Activated CD8-positive, alpha-beta T cell treated with anti-CD3 and anti-CD28 coated beads for 36 hours (primary cell): Measurements from ENCODE around the gene ZCCHC13. TPM values are rescaled to one million over a fixed set of nuclear protein-coding genes. Genes with fewer than 3 reads are reported as not detected.

Experiments
- ATAC-seq: fragments of 200-7000 bp; cut with Tn5 transposase; one replicate; pipeline ENCODE4 v1.10.0; 2021; ENCODE audit warnings: mild to moderate bottlenecking, moderate library complexity
- CTCF ChIA-PET: fragments of 350-600 bp; sonication (Branson Sonifier 250); formaldehyde crosslinking; loops from one replicate; lab custom pipeline; 2021; ENCODE audit warnings: antibody characterized with exemption; lab: Charles Lee
- POLR2A ChIA-PET: fragments of 350-600 bp; sonication (Branson Sonifier 250); formaldehyde crosslinking; loops from one replicate; lab custom pipeline; 2021; ENCODE audit warnings: antibody characterized with exemption; lab: Charles Lee
- DNase-seq: peaks from one replicate; pipeline ENCODE4 v3.0.0-alpha.2; 2020
- H3K27ac Mint-ChIP-seq: one replicate; pipeline ENCODE4 v1.8.0; 2021; ENCODE audit warnings: mild to moderate bottlenecking, mixed read lengths
- H3K27me3 Mint-ChIP-seq: one replicate; pipeline ENCODE4 v1.8.0; 2021; ENCODE audit warnings: mixed read lengths
- H3K36me3 Mint-ChIP-seq: one replicate; pipeline ENCODE4 v1.8.0; 2021; ENCODE audit warnings: low read depth, mixed read lengths
- H3K4me1 Mint-ChIP-seq: one replicate; pipeline ENCODE4 v1.8.0; 2021; ENCODE audit warnings: low read depth, mixed read lengths
- H3K4me3 Mint-ChIP-seq: one replicate; pipeline ENCODE4 v1.8.0; 2021; ENCODE audit warnings: mild to moderate bottlenecking, moderate library complexity, mixed read lengths
- H3K9me3 Mint-ChIP-seq: one replicate; pipeline ENCODE4 v1.8.0; 2021; ENCODE audit warnings: mixed read lengths
- intact Hi-C: fragments of 100-400 bp; cut with micrococcal nuclease; formaldehyde crosslinking; loops from one replicate; pipeline ENCODE4 v1.10.0; 2022
- total RNA-seq, 2 experiments: library from RNA; stranded (reverse); gene quantifications; one replicate each; pipeline ENCODE4 v1.2.3, GENCODE V29; 2021
- TF ChIP-seq, protein P1 (sequence below): fragments of 200-600 bp; IDR thresholded peaks from one replicate; pipeline ENCODE4 v1.8.0; 2022; ENCODE audit warnings: antibody characterized with exemption, mild to moderate bottlenecking

ZCCHC13 gene
- total RNA-seq, 2 experiments from 2014 or later = not detected

DNA sequence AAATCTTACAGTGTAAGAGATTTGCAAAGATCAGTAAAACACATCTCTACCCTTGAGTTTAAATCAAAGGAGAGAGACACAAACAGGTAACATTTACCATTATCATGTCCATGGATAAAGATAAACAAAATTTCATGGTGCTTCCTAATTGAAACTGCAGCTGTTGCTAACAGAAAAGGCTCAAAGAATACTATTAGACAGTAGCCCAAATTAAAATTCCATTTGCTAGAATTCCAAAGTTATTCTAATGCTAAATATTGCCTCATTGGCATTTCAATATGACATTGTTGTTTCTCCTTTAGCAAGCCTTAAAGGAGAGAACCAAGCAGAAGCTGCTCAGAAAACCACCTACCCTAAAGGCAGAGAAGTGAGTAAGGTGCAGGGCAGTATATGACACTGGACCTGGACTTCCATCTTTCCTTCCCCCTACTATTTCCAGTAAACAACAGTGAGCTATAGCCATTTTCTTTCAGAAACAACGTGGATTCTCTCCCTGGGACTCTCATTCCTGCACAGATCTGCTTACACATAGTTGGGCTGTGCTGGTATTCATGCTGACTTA, 19.5 kb upstream of the ZCCHC13 start:
- H3K4me3 Mint-ChIP-seq = no peak overlapping the region
- TF ChIP-seq, protein P1, sequence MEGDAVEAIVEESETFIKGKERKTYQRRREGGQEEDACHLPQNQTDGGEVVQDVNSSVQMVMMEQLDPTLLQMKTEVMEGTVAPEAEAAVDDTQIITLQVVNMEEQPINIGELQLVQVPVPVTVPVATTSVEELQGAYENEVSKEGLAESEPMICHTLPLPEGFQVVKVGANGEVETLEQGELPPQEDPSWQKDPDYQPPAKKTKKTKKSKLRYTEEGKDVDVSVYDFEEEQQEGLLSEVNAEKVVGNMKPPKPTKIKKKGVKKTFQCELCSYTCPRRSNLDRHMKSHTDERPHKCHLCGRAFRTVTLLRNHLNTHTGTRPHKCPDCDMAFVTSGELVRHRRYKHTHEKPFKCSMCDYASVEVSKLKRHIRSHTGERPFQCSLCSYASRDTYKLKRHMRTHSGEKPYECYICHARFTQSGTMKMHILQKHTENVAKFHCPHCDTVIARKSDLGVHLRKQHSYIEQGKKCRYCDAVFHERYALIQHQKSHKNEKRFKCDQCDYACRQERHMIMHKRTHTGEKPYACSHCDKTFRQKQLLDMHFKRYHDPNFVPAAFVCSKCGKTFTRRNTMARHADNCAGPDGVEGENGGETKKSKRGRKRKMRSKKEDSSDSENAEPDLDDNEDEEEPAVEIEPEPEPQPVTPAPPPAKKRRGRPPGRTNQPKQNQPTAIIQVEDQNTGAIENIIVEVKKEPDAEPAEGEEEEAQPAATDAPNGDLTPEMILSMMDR = no peak
- no peaks in the 10 kb centered on the region for H3K27me3 Mint-ChIP-seq
- H3K9me3 Mint-ChIP-seq = no peaks in the 10 kb centered on the region
- peaks cover 28% of the 10 kb centered on the region for H3K36me3 Mint-ChIP-seq
- CTCF ChIA-PET = interaction anchor here (1.1 kb wide), 1 partner anchor 59 kb away, joined by 3 read pairs; no protein-coding TSS in a partner anchor
- ATAC-seq (no peak), DNase-seq (no peak)
- H3K4me1 Mint-ChIP-seq = peaks cover 22% of the 10 kb centered on the region
- intact Hi-C loops = no loop called here
- H3K27ac Mint-ChIP-seq = peak overlapping the region; percentile 34
- POLR2A ChIA-PET = no interaction called here

DNA sequence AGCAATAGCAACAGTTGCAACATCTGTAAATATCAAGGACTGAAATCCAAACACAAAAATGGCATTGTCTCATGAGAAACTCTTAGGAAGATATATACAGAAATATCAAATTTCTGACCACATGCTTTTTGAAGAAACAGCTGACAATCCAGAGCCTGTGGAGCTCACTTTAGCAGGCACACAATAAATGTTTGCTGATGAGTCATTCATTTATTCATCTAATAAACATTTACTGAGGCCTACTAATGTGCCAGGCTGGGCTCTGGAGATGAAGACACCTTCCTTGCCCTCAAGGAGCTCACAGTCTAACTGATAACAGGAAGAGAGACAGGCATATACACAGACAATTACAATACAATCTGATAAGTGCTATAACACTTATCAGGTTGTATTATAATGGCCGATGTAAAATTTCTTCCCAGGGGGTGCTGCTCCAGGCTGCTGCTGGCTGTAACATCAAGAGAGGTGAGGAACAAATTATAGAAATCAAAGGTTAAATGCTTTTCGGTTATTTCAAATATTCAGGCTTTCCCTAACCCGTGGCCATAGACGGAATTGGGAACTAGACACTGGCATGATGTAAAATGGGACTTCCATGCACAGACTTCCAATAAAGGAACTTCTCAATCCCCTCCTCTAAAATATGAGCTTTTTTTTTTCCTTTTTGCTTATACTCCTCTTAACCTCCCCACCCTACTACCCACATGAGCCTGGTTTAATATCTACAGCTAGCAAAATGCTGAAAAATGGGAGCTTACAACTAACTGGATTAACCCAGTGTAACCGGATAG, 16.8 kb upstream of the ZCCHC13 start:
- Mint-ChIP-seq H3K27me3 (no peaks in the 10 kb centered on the region), H3K4me1 (peaks cover 20% of the 10 kb centered on the region), H3K9me3 (no peaks in the 10 kb centered on the region), H3K4me3 (no peak overlapping the region), H3K27ac (no peak overlapping the region), H3K36me3 (peaks cover 26% of the 10 kb centered on the region)
- intact Hi-C loops = no loop called here
- DNase-seq (no peak), ATAC-seq (no peak)
- POLR2A ChIA-PET = no interaction called here
- CTCF ChIA-PET = no interaction called here
- TF ChIP-seq, protein P1 = no peak

DNA sequence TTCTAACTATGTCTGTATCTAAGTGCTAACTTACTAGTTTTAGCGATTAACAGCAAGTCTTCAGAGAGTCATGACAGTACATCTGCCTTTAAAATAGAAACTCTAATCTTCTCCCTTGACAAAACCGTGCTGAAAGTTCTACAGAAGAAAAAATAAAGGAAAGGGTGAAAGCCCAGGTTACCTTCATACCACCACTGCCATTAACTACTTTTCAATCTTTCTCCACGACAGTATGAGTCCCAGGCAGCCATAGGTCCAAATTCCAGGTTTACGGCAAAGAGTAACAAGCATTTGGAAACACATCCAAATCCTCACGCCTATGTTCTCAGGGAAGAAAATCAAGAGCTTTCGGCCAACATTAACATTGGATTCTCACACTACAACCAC, 12.4 kb upstream of the ZCCHC13 start:
- ATAC-seq (no peak), DNase-seq (no peak)
- Mint-ChIP-seq H3K4me3 (peak overlapping the region; percentile 90), H3K36me3 (peaks cover 17% of the 10 kb centered on the region), H3K27me3 (no peaks in the 10 kb centered on the region), H3K9me3 (no peaks in the 10 kb centered on the region), H3K27ac (peak overlapping the region; percentile 100), H3K4me1 (peaks cover 12% of the 10 kb centered on the region)
- intact Hi-C loops = no loop called here
- ChIA-PET POLR2A (interaction anchor here (0.9 to 1.7 kb wide), 4 partner anchors 12 to 323 kb away, joined by 3 to 8 read pairs (median 4); partner anchors contain the start of gene RLIM), CTCF (no interaction called here)
- TF ChIP-seq, protein P1 = no peak

DNA sequence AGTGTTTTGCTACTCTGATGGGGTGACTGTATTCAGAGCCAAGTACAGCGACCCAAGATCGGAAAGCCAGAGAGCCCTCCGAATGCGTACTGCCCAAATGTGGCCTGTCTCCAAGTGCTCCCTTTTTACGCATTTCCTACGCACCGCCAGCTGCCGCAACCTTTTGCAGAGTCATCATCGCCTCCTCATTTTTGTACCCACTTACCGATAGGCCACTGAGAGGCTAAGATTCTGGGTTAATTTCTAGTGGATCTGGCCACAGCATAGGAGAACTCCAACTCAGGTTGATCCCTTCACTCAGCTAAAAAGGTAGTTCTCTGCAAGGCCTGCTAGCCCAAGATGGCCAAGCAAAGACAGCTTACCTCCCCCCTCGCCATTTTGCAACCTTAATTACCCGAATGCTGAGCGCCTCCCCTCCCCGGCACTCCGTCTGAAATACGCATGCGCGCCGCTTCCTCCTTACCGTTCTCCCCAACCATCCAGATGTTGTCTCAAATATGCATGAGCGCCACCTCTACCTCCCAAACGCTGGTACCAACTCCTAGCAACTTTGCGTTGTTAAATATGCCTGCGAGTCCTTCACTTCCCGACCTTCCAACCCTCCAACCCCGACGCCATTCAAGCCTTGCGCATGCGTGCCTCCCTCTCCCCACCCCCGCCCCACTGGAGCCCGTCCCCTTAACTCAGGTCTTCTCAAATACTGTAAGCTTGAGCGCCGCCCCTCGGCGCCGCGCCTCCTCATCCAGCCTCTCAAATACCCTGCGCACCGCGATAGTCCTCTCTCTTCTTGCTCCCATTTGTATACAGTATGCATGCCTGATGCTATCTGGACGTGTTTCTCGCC, 11.8 kb upstream of the ZCCHC13 start:
- TF ChIP-seq, protein P1 = no peak
- CTCF ChIA-PET = no interaction called here
- intact Hi-C loops = no loop called here
- DNase-seq (peak; percentile 90), ATAC-seq (peak; percentile 87)
- H3K4me1 Mint-ChIP-seq = peaks cover 12% of the 10 kb centered on the region
- no peaks in the 10 kb centered on the region for H3K27me3 Mint-ChIP-seq
- H3K9me3 Mint-ChIP-seq = no peaks in the 10 kb centered on the region
- POLR2A ChIA-PET = interaction anchor here (0.9 to 1.7 kb wide), 4 partner anchors 12 to 323 kb away, joined by 3 to 8 read pairs (median 4); partner anchors contain the start of gene RLIM
- peaks cover 17% of the 10 kb centered on the region for H3K36me3 Mint-ChIP-seq
- H3K27ac Mint-ChIP-seq = peak overlapping the region; percentile 100
- peak overlapping the region; percentile 90 for H3K4me3 Mint-ChIP-seq
